ENCODE measurements around the gene SEMA5A.

Gene SEMA5A

GRCh38 chr5:9332026-9332425 is 213.8 kb downstream of the SEMA5A start:
- no peak overlapping the region for H3K9ac ChIP-seq (ENCODE audit: low read length)
- no peak overlapping the region for H3K4me3 ChIP-seq (ENCODE audit: low read length)
- 0 out of 2 replicates have a peak, but pooled peaks cover 6% of the 10 kb centered on the region for H3K4me1 ChIP-seq (ENCODE audit: low read length)
- no peaks in the 10 kb centered on the region for H3F3A ChIP-seq (ENCODE audit: insufficient read depth, low read length)
- H4K20me1 ChIP-seq (ENCODE audit: insufficient read depth, low read length) = no peaks in the 10 kb centered on the region
- H3K4me2 ChIP-seq (ENCODE audit: low read depth, low read length) = no peak overlapping the region
- DNase-seq = no peak
- H3K9me2 ChIP-seq (replicated peaks; ENCODE audit: insufficient read depth, low read length) = no peaks in the 10 kb centered on the region
- TF ChIP-seq EZH2 (optimal IDR thresholded peaks at IDR 0.05; ENCODE audit: low read depth, low read length) (no peak), EZH2phosphoT487 (IDR thresholded peaks at IDR 0.05; ENCODE audit: low read length) (no peak)
- TF ChIP-seq, protein P1, sequence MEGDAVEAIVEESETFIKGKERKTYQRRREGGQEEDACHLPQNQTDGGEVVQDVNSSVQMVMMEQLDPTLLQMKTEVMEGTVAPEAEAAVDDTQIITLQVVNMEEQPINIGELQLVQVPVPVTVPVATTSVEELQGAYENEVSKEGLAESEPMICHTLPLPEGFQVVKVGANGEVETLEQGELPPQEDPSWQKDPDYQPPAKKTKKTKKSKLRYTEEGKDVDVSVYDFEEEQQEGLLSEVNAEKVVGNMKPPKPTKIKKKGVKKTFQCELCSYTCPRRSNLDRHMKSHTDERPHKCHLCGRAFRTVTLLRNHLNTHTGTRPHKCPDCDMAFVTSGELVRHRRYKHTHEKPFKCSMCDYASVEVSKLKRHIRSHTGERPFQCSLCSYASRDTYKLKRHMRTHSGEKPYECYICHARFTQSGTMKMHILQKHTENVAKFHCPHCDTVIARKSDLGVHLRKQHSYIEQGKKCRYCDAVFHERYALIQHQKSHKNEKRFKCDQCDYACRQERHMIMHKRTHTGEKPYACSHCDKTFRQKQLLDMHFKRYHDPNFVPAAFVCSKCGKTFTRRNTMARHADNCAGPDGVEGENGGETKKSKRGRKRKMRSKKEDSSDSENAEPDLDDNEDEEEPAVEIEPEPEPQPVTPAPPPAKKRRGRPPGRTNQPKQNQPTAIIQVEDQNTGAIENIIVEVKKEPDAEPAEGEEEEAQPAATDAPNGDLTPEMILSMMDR (IDR thresholded peaks at IDR 0.05; ENCODE audit: low read length) = no peak
- H3K36me3 ChIP-seq (replicated peaks; ENCODE audit: insufficient read depth, low read length) = no peaks in the 10 kb centered on the region
- H3K27ac ChIP-seq (ENCODE audit: low read length) = no peak overlapping the region
- no peaks in the 10 kb centered on the region for H3K9me3 ChIP-seq (replicated peaks; ENCODE audit: insufficient read depth, low read length)
- no peaks in the 10 kb centered on the region for H3K79me2 ChIP-seq (ENCODE audit: low read length)
- no peak overlapping the region for H2AFZ ChIP-seq (ENCODE audit: low read length)
- no peaks in the 10 kb centered on the region for H3K27me3 ChIP-seq (replicated peaks; ENCODE audit: insufficient read depth, low read length)

DNA sequence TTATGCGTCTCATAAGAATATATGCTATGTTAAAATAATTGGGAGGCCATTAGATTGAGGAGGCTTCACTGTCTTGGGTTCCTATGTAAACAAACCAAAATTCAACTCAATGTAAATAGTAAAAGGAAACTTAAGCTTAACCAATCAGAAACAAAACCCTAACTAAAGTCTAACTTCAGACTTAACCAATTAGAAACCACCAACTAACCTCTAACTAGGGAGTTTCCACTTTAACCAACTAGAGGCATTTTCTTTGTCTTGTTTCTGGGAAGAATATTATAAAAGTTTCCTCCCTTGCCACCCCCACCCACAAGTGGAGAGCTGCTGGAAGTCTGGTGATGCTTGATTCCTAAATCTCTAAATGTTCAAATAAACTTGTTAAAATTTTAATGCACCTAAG is 214.5 kb downstream of the SEMA5A start:
- Histone ChIP-seq H3K4me2 (ENCODE audit: low read depth, low read length) (no peak overlapping the region), H3K9me3 (replicated peaks; ENCODE audit: insufficient read depth, low read length) (no peaks in the 10 kb centered on the region), H2AFZ (ENCODE audit: low read length) (no peak overlapping the region), H3K4me3 (ENCODE audit: low read length) (no peak overlapping the region), H3K9me2 (replicated peaks; ENCODE audit: insufficient read depth, low read length) (no peaks in the 10 kb centered on the region), H3F3A (ENCODE audit: insufficient read depth, low read length) (no peaks in the 10 kb centered on the region), H3K9ac (ENCODE audit: low read length) (no peak overlapping the region), H3K27ac (ENCODE audit: low read length) (no peak overlapping the region), H3K79me2 (ENCODE audit: low read length) (no peaks in the 10 kb centered on the region), H3K27me3 (replicated peaks; ENCODE audit: insufficient read depth, low read length) (no peaks in the 10 kb centered on the region), H4K20me1 (ENCODE audit: insufficient read depth, low read length) (no peaks in the 10 kb centered on the region), H3K36me3 (replicated peaks; ENCODE audit: insufficient read depth, low read length) (no peaks in the 10 kb centered on the region), H3K4me1 (ENCODE audit: low read length) (0 out of 2 replicates have a peak, but pooled peaks cover 6% of the 10 kb centered on the region)
- no peak for TF ChIP-seq EZH2phosphoT487 (IDR thresholded peaks at IDR 0.05; ENCODE audit: low read length)
- no peak for TF ChIP-seq EZH2 (optimal IDR thresholded peaks at IDR 0.05; ENCODE audit: low read depth, low read length)
- TF ChIP-seq, protein P1 (IDR thresholded peaks at IDR 0.05; ENCODE audit: low read length) = no peak
- DNase-seq = no peak

GRCh38 chr5:9329125-9329524 is 216.8 kb downstream of the SEMA5A start:
- no peaks in the 10 kb centered on the region for H4K20me1 ChIP-seq (ENCODE audit: insufficient read depth, low read length)
- 0 out of 2 replicates have a peak, but pooled peaks cover 2% of the 10 kb centered on the region for H3K4me1 ChIP-seq (ENCODE audit: low read length)
- H3K27ac ChIP-seq (ENCODE audit: low read length) = no peak overlapping the region
- no peak overlapping the region for H2AFZ ChIP-seq (ENCODE audit: low read length)
- no peaks in the 10 kb centered on the region for H3K36me3 ChIP-seq (replicated peaks; ENCODE audit: insufficient read depth, low read length)
- H3F3A ChIP-seq (ENCODE audit: insufficient read depth, low read length) = no peaks in the 10 kb centered on the region
- no peaks in the 10 kb centered on the region for H3K27me3 ChIP-seq (replicated peaks; ENCODE audit: insufficient read depth, low read length)
- no peak for DNase-seq
- TF ChIP-seq EZH2 (optimal IDR thresholded peaks at IDR 0.05; ENCODE audit: low read depth, low read length) = no peak
- TF ChIP-seq EZH2phosphoT487 (IDR thresholded peaks at IDR 0.05; ENCODE audit: low read length) = no peak
- TF ChIP-seq, protein P1 (IDR thresholded peaks at IDR 0.05; ENCODE audit: low read length) = no peak
- H3K79me2 ChIP-seq (ENCODE audit: low read length) = no peaks in the 10 kb centered on the region
- no peak overlapping the region for H3K4me2 ChIP-seq (ENCODE audit: low read depth, low read length)
- no peaks in the 10 kb centered on the region for H3K9me3 ChIP-seq (replicated peaks; ENCODE audit: insufficient read depth, low read length)
- H3K4me3 ChIP-seq (ENCODE audit: low read length) = no peak overlapping the region
- no peak overlapping the region for H3K9ac ChIP-seq (ENCODE audit: low read length)
- no peaks in the 10 kb centered on the region for H3K9me2 ChIP-seq (replicated peaks; ENCODE audit: insufficient read depth, low read length)

Measured in MM.1S (cell line).